Measurements from ENCODE around the gene HVCN1. TPM values are rescaled to one million over a fixed set of nuclear protein-coding genes. Genes with fewer than 3 reads are reported as not detected.
"Not testable (repeated sequence)": the region's sequence is repeated elsewhere in the genome, so short reads cannot be mapped to it uniquely, and the experiment has no call there.

HVCN1 gene
- total RNA-seq, 6 experiments from 2014 or later = 0.55 to 2.4 (median 1.6) TPM

DNA sequence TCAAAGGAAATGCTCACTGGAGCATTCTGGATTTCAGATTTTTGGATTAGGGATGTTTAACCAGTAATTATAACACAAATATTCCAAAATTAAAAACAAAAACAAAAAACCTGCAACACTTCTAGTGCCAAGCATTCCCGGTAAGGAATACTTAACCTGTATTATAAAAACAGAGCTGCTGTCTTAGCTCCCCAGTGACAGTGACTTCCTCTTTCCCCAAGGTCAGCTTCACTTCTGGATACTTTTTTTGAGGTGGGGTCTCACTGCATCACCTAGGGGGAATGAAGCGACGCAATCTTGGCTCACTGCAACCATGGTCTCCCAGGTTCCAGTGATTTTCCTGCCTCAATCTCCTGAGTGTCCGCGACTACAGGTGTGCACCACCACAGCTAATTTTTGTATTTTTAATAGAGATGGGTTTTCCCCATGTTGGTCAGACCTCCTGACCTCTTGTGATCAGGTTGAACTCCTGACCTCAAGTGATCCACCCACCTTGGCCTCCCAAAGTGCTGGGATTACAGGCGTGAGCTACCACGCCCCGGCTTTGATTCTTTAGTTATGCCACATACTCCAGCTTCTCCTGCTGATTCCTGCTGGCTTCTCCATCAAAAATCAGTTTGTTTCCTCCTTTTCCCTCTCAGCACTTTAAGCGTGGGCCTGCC lies 37.9 kb upstream of the HVCN1 start:
- peak in 2 of 4 donors; percentile 19 to 50 for ATAC-seq
- DNase-seq = no peak
- Histone ChIP-seq H3K4me3 (no peak overlapping the region), H3K27me3 (no peaks in the 10 kb centered on the region), H3K9me3 (no peaks in the 10 kb centered on the region), H3K36me3 (peaks cover 0 to 83% (median 28%) of the 10 kb centered on the region in 4 donors), H3K27ac (no peak overlapping the region), H3K4me1 (peaks cover 0 to 29% (median under 1%) of the 10 kb centered on the region in 4 donors)
- intact Hi-C loops (cut with DNase I) = no loop called here
- WGBS (ENCODE audit: insufficient coverage, low coverage, low lambda C conversion rate, missing lambda C conversion rate) = 85% methylated on average over 7 of the region's 9 CpGs
- TF ChIP-seq POLR2A (IDR thresholded peaks at IDR 0.05) = no peak
- TF ChIP-seq, protein P1, sequence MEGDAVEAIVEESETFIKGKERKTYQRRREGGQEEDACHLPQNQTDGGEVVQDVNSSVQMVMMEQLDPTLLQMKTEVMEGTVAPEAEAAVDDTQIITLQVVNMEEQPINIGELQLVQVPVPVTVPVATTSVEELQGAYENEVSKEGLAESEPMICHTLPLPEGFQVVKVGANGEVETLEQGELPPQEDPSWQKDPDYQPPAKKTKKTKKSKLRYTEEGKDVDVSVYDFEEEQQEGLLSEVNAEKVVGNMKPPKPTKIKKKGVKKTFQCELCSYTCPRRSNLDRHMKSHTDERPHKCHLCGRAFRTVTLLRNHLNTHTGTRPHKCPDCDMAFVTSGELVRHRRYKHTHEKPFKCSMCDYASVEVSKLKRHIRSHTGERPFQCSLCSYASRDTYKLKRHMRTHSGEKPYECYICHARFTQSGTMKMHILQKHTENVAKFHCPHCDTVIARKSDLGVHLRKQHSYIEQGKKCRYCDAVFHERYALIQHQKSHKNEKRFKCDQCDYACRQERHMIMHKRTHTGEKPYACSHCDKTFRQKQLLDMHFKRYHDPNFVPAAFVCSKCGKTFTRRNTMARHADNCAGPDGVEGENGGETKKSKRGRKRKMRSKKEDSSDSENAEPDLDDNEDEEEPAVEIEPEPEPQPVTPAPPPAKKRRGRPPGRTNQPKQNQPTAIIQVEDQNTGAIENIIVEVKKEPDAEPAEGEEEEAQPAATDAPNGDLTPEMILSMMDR (IDR thresholded peaks at IDR 0.05) = no peak

DNA sequence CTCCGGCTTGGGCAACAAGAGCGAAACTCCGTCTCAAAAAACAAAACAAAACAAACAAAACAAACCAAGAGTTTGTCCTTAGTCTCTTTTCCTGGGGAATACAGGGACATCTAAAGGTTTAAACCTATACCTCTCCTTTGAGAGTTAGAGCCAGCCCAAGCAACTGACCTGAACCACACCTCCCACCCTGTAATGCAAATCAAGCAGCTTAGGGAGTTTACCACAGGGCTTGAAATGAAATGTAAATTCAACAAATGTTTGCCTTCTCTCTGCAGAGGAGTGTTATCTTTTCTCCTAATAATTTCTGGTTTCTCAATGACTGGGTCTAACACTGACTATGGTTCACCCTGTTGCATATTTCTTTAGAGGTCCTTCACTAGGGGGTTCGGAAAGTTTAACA lies 37.1 kb upstream of the HVCN1 start:
- intact Hi-C loops (cut with DNase I) = no loop called here
- no peak overlapping the region for H3K4me3 ChIP-seq
- no peaks in the 10 kb centered on the region for H3K27me3 ChIP-seq
- H3K27ac ChIP-seq = no peak overlapping the region
- no peaks in the 10 kb centered on the region for H3K9me3 ChIP-seq
- TF ChIP-seq, protein P1 (IDR thresholded peaks at IDR 0.05) = no peak
- DNase-seq = no peak
- 84% methylated on average over 4 of the region's 4 CpGs for WGBS (ENCODE audit: insufficient coverage, low coverage, low lambda C conversion rate, missing lambda C conversion rate)
- H3K36me3 ChIP-seq = peaks cover 0 to 84% (median 31%) of the 10 kb centered on the region in 4 donors
- no peak for ATAC-seq
- H3K4me1 ChIP-seq = peaks cover 0 to 20% (median 0%) of the 10 kb centered on the region in 4 donors

DNA sequence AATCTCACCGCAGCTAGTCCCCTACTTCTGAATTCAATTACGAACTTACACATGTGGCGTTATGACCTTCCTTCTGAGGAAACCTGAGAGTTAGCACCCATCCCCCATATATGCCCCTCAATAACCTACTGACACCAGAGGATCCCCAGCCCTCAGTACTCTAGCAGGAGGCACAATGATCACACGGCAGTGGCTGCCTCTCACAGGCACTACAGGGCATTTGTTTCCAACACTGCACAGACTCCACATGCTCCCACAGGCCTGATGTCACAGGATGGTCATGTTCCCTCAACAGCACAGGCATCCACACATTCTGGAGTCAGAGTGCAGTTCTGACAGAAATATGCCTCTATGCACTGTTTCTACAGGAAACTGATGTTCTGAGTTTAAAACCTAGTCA lies 36.4 kb upstream of the HVCN1 start:
- Histone ChIP-seq H3K9me3 (no peaks in the 10 kb centered on the region), H3K27ac (no peak overlapping the region), H3K4me3 (no peak overlapping the region), H3K4me1 (peaks cover 0 to 17% (median 0%) of the 10 kb centered on the region in 4 donors), H3K27me3 (no peaks in the 10 kb centered on the region), H3K36me3 (peaks cover 0 to 84% (median 34%) of the 10 kb centered on the region in 4 donors)
- 94% methylated on average over 4 of the region's 4 CpGs for WGBS (ENCODE audit: insufficient coverage, low coverage, low lambda C conversion rate, missing lambda C conversion rate)
- intact Hi-C loops (cut with DNase I) = no loop called here
- no peak for TF ChIP-seq POLR2A (IDR thresholded peaks at IDR 0.05)
- TF ChIP-seq, protein P1 (IDR thresholded peaks at IDR 0.05) = no peak
- DNase-seq (no peak), ATAC-seq (no peak)

DNA sequence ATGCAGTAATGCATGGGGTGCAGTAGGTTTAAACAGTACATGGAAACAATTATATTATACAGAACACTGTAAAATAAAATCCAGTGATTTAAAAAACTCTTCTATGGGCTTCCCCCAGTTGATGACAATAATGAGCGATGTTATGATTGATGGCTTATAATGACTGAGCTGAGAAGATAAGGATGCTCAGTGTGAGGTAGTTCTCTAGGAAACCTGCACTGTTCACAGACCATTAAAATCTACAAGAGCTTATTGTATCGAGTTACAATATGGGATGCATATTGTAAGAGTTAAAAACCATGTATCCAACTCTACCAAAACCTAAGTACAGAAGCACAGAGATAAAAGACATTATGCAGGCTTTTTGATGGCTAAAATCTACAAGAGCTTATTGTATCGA lies 34.0 kb upstream of the HVCN1 start:
- H3K27ac ChIP-seq; ATAC-seq; DNase-seq; H3K27me3 ChIP-seq; H3K4me3 ChIP-seq; intact Hi-C loops (cut with DNase I); H3K9me3 ChIP-seq; H3K4me1 ChIP-seq: not testable (repeated sequence)
- WGBS (ENCODE audit: insufficient coverage, low coverage, low lambda C conversion rate, missing lambda C conversion rate) = 94% methylated on average over 3 of the region's 3 CpGs
- H3K36me3 ChIP-seq = peaks cover 0 to 89% (median 32%) of the 10 kb centered on the region in 4 donors

DNA sequence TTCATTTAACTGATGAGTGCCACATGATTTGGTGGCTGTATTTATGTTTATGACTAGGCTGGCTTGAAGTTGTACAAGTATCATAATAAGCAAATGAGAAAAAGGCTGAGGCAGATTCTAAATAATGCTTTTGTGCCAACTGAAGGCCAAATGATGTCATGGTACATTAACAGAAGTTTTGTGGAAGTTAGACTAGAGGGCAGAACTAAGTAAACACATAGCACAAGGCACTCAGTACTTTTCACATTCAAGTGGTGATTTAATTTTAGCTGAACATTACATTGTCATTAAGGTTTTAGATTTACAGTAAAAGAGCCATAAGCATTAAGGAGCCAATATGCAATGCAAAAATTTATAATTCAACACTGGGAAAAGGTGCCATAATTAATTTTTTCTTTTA lies 32.7 kb upstream of the HVCN1 start:
- Histone ChIP-seq H3K27ac (no peak overlapping the region), H3K4me1 (no peaks in the 10 kb centered on the region), H3K36me3 (peaks cover 0 to 84% (median 32%) of the 10 kb centered on the region in 4 donors), H3K4me3 (no peak overlapping the region), H3K27me3 (no peaks in the 10 kb centered on the region), H3K9me3 (no peaks in the 10 kb centered on the region)
- DNase-seq = no peak
- TF ChIP-seq, protein P1 (IDR thresholded peaks at IDR 0.05) = no peak
- no peak for TF ChIP-seq POLR2A (IDR thresholded peaks at IDR 0.05)
- ATAC-seq = peak in 2 of 4 donors; percentile 61 to 86
- intact Hi-C loops (cut with DNase I) = no loop called here
